ENCODE measurements around the gene GOLGA3.

GOLGA3 gene

DNA sequence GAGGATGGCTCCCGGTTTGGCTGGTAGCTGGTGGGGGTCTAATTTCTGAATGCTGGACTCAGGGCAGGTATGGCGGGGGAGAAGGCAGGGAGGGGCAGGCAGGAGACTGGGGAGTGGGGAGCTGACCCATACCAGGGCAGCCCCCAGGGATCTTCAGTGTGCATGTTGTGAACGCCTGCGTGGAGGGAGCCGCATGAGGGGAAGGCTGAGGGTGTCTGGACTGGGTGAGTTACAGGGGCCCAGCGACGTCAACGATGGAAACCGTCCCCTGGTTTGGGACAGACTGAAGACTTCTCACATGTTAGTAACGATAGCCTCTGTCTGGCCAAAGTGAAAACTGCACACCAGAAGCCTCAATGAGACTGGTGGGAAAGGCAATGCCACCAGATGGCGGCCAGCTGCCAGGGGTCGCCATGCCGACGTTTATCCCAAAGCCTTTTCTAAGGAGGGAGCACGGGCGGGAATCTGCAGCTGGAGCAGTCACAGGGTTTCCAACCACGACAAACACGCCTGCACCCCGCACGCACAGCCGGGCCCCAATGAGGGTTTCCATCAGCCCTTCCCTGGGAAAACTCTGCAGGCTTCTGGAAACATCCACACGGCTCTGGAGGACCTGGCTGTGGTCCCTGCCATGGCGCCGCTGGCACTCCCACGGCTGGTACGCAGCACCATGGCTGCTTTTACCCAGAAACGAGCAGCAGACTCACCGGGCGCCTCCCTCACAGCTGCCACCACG lies 104.0 kb downstream of the GOLGA3 start:
- Histone ChIP-seq H3K4me3 (ENCODE audit: severe bottlenecking) (no peak overlapping the region), H3K36me3 (ENCODE audit: low read depth) (peaks cover 93% of the 10 kb centered on the region), H3K27ac (ENCODE audit: poor library complexity, severe bottlenecking) (no peak overlapping the region), H3K4me1 (ENCODE audit: insufficient read depth, poor library complexity, severe bottlenecking) (no peaks in the 10 kb centered on the region), H3K27me3 (ENCODE audit: insufficient read depth, poor library complexity, severe bottlenecking) (no peaks in the 10 kb centered on the region), H3K9me3 (ENCODE audit: severe bottlenecking) (no peaks in the 10 kb centered on the region)
- TF ChIP-seq, protein P1, sequence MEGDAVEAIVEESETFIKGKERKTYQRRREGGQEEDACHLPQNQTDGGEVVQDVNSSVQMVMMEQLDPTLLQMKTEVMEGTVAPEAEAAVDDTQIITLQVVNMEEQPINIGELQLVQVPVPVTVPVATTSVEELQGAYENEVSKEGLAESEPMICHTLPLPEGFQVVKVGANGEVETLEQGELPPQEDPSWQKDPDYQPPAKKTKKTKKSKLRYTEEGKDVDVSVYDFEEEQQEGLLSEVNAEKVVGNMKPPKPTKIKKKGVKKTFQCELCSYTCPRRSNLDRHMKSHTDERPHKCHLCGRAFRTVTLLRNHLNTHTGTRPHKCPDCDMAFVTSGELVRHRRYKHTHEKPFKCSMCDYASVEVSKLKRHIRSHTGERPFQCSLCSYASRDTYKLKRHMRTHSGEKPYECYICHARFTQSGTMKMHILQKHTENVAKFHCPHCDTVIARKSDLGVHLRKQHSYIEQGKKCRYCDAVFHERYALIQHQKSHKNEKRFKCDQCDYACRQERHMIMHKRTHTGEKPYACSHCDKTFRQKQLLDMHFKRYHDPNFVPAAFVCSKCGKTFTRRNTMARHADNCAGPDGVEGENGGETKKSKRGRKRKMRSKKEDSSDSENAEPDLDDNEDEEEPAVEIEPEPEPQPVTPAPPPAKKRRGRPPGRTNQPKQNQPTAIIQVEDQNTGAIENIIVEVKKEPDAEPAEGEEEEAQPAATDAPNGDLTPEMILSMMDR (IDR thresholded peaks at IDR 0.05; ENCODE audit: poor library complexity, severe bottlenecking): no peak
- ATAC-seq (ENCODE audit: low read depth) (no peak), DNase-seq (ENCODE audit: low spot score) (no peak)

DNA sequence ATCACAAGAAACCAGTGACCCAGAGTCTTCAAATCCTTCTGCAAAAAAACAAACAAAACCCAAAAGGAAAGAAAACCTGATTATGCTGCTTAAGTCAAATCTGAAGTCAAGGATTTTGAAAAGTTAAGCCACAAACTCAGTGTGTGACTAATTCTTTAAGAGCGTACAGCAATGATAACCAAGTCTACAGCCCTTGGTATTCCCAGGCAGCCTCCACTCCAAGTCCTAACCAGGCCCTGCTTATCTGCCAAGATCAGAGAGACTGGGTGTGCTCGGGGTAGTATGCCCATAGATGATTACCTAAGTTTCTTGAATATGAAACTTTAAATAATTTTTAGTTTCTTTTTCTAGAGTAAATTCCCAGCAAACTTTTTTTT lies 104.9 kb downstream of the GOLGA3 start:
- H3K27ac ChIP-seq (ENCODE audit: poor library complexity, severe bottlenecking): no peak overlapping the region
- TF ChIP-seq, protein P1 (IDR thresholded peaks at IDR 0.05; ENCODE audit: poor library complexity, severe bottlenecking): no peak

DNA sequence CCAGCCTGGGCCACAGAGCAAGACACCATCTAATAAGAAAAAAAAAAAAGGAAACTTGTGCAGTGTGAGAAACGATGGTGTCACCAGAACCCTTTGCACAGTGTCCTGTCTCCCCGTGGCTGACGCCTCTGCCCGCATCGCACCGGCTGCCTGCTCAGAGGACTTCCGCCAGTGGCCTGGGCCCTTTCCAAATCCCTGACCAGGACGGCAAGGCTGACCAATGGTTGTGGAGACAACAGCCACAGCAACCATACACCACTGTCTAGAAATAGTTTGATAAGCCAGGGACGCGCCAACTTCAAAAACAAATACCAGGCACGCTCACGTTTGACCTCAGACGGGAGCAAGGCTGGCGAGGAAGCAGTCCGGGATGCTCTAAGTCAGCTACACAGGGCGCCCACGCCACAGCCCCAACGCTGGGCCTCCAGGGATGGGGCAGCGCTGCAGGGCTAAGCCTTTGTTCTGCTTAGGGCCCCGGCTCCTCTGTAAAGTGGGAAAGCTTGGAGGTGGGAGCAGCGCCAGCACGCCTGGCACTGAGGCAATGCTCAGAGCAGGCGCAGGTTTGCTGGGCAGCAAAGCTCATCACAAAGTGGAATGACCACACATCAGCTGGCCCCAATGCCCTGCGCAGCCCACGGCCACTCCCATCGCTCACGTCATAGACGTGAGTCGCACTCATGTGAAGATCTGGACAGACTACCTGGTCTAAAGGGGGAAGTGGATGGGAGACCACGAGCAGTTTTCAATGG lies 105.5 kb downstream of the GOLGA3 start:
- Histone ChIP-seq H3K4me1 (ENCODE audit: insufficient read depth, poor library complexity, severe bottlenecking) (no peaks in the 10 kb centered on the region), H3K27me3 (ENCODE audit: insufficient read depth, poor library complexity, severe bottlenecking) (no peaks in the 10 kb centered on the region), H3K4me3 (ENCODE audit: severe bottlenecking) (no peak overlapping the region), H3K27ac (ENCODE audit: poor library complexity, severe bottlenecking) (no peak overlapping the region), H3K9me3 (ENCODE audit: severe bottlenecking) (no peaks in the 10 kb centered on the region), H3K36me3 (ENCODE audit: low read depth) (peaks cover 93% of the 10 kb centered on the region)
- ATAC-seq (ENCODE audit: low read depth) (no peak), DNase-seq (ENCODE audit: low spot score) (no peak)
- TF ChIP-seq, protein P1 (IDR thresholded peaks at IDR 0.05; ENCODE audit: poor library complexity, severe bottlenecking): no peak

More for the DNA sequence above, 104.9 kb downstream of the GOLGA3 start:
- no peaks in the 10 kb centered on the region for H3K4me1 ChIP-seq (ENCODE audit: insufficient read depth, poor library complexity, severe bottlenecking)
- H3K27me3 ChIP-seq (ENCODE audit: insufficient read depth, poor library complexity, severe bottlenecking): no peaks in the 10 kb centered on the region
- no peak overlapping the region for H3K4me3 ChIP-seq (ENCODE audit: severe bottlenecking)
- H3K9me3 ChIP-seq (ENCODE audit: severe bottlenecking): no peaks in the 10 kb centered on the region
- DNase-seq (ENCODE audit: low spot score) (no peak), ATAC-seq (ENCODE audit: low read depth) (no peak)
- H3K36me3 ChIP-seq (ENCODE audit: low read depth): peaks cover 97% of the 10 kb centered on the region

DNA sequence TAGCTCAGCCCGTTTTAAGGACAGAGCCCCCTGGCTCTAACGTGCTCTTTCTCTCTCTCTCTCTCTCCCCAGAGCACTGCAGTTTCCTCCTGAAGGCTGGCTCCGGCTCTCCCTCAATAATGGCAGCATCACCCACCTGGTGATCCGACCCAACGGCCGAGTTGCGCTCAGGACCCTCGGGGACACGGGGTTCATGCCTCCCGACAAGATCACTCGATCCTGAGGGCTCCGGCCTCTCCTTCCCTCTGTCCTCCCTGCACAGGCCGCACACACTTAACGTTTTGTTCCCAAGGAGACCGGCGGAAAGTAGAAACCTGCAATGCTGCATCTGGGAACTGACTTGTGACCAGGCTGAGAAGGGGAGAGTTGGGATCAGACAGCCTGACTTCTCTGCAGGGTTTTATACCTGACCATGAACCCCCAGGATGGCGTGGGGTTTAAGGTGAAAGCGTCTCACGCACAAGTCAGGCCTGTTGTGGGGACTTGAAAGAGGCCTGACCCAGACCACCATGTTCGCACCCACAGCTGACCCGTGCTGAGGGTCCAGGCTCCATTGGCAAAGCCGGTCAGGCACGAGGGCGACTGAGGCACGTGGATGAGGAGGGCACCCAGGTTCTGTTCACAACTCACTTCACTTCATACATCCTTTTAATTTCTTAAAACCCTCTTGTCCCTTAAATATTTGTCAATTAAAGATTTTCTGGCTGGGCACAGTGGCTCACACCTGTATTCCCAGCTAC lies 107.9 kb downstream of the GOLGA3 start:
- Histone ChIP-seq H3K27ac (ENCODE audit: poor library complexity, severe bottlenecking) (no peak overlapping the region), H3K4me3 (ENCODE audit: severe bottlenecking) (no peak overlapping the region), H3K9me3 (ENCODE audit: severe bottlenecking) (no peaks in the 10 kb centered on the region), H3K27me3 (ENCODE audit: insufficient read depth, poor library complexity, severe bottlenecking) (no peaks in the 10 kb centered on the region), H3K36me3 (ENCODE audit: low read depth) (peaks cover 90% of the 10 kb centered on the region), H3K4me1 (ENCODE audit: insufficient read depth, poor library complexity, severe bottlenecking) (no peaks in the 10 kb centered on the region)
- TF ChIP-seq, protein P1 (IDR thresholded peaks at IDR 0.05; ENCODE audit: poor library complexity, severe bottlenecking): no peak
- ATAC-seq (ENCODE audit: low read depth): no peak
- no peak for DNase-seq (ENCODE audit: low spot score)

Measured in RWPE2 (cell line).